NCI-H1048 (cell line): ENCODE measurements around the gene CD8B.
"Not testable (repeated sequence)": the region's sequence is repeated elsewhere in the genome, so short reads cannot be mapped to it uniquely, and the experiment has no call there.

ENCODE experiments used
- DNase-seq: peaks from one replicate; lab custom pipeline; 2025; lab: John Stamatoyannopoulos, UW

The CD8B gene

DNA sequence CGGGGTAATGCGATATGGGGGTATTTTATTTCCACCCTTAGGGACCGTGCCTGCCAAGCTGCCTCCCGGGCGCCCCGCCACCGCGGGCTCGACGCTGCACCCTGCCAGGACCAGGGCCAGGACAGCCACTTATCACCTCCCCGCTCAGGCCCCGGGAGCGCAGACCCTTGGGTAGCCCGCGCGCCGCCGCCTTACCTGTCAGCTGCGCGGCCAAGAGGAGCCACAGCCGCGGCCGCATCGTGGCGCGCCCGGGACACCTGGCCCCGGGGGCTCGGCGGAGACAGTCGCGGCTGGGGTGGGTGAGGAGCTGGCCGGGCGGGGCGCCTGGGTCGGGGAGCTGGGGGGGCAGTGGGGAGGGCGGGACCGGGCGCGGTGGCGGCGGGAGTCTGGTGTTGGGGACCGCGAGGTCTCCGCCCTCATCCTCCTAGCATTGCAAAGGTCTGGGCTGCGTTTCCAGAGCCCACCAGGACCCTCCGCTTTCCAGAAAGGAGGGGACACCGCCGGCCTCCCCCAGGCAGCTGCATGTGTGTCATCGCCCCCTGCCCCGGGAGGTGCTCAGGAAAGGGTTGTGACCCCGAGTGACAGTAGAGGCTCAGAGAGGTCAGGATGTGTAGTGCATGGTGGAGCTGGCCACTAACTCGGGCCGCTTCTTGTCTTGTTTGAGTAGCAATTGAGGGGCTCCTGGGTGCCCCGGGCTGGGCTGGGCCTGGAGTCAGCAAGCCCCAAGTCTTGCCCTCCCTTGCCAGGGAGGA is at the start of gene CD8B:
CD8B (minus strand) TSS at position 259 of the 752 bp plus-strand sequence; CDS start at position 238, 21 bp downstream.
- not testable (repeated sequence) for DNase-seq

DNA sequence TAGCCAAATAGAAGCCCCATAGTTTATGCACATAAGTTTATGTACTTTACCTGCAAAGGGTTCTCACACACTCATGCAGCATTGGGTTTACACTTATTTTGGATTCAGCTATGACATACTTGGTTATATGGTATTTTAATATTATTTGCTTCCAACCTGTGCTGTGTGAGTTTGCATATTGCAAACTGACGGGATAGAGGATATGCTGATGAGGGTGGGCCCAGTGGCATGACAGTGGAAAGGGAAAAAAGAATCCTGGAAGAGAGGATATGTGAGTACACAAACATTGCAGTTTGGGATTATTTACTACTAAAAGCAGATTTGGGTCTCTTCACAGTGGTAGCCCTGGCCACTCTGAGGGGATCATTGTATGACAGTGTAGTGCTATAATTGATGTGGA is 44.2 kb upstream of the CD8B start:
- not testable (repeated sequence) for DNase-seq

DNA sequence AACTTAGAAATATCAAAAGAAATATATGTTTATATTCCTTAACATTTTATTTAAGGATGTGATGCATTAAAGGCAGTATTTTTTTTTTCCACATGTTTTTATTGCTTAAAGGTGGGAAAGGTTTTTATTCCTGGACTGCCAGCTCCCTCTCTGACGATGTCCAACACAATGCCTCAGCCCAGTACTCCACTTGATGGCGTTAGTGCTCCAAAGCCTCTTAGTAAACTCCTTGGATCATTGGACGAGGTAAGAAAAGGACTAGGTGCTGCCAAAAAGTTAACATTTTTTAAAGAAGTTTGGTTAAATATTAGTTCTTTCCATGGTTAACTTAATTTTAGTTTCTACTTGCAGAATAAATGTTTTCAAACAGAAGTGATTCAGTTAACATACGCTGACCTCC is 39.0 kb upstream of the CD8B start:
- not testable (repeated sequence) for DNase-seq

DNA sequence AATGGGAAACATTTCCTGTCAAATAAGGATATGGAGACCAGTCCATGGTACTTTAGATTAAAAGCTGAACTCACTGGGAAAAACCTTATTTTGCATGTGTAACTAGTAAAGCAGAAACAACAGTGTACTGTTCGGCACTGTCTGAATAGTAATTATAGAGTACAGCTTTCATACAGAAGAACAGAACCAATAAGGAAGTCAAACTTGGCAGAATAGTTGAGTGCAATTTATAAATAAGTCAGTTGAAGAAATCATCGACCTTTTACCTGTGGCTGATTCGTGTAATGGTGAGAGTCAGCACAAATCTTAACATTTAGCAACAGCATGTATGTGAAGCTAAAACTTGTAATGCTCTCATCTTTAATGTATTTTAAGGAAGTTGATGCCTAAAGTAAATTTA is 24.3 kb upstream of the CD8B start:
- not testable (repeated sequence) for DNase-seq

DNA sequence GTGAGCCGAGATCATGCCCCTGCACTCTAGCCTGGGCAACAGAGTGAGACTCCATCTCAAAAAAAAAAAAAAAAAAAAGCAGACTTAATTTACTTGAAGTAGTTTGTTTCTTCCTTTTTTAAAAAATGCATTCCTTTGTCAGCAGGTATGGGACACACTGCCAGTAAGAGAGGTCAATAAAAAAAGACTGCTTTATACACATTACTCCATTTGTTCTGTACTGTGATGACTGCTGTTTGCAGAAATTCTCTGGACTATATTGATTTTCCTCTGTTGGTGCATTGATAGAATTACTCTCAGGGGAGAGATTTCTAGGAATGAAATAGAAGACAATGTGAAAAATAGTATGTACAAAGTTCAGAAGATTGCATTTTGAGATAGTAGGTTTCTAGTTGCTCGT is 21.2 kb upstream of the CD8B start:
- not testable (repeated sequence) for DNase-seq

DNA sequence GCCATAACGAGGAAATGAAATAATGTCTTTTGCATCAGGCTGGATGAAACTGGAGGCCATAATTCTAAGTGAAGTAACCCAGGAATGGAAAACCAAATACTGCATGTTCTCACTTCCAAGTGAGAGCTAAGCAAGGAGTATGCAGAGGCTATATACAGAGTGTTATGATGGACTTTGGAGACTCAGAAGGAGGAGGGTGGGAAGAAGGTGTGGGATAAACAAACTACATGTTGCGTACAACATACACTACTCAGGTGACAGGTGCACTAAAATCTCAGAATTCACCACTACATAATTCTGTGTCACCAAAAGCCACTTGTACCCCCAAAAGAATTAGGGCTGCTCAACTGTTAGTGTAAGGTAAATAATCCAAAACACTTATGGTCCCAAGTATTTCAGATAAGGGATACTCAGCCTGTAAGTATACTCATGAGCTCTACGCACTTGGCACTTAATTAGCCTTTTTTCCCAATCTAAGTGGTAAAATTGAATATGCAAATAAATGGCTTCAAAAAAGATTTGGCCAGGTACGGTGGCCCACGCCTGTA is 20.5 kb upstream of the CD8B start:
- not testable (repeated sequence) for DNase-seq

DNA sequence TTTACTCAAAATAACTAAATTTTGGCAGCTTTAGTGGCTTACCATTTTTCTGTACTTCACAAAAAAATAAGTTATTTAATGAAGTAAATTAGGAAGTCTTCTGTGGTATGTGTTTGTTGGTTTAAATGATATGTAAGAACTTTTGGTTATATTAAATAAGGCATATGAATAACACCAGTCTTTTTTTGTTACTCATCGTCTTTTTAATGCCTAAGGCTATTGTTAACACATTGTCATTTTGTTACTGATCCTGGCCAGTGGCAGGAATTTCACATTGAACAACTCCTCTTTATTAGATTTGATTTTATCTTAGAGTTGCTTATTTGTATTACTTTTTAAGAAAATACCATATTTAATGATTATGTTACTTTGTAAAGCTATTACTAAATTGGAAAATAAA is 17.3 kb upstream of the CD8B start:
- DNase-seq: not testable (repeated sequence)

DNA sequence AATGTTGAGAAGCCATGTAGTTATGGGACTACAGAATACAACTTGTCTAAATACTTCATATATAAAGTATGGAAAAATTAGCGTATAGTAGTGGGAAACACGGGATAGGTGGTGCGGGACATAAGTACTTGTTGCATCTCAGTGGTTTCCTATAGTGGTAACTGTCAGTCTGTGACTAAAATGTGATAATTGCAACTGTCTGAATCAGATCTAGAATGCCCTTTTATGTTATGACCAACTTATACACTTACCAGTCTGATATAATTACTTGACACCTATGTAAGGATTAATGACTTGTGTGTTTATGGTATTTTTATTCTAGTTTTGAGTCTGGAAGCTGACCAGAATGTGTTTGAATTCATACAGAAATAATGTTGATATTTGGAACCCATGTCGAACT is 9.3 kb upstream of the CD8B start:
- DNase-seq: not testable (repeated sequence)

DNA sequence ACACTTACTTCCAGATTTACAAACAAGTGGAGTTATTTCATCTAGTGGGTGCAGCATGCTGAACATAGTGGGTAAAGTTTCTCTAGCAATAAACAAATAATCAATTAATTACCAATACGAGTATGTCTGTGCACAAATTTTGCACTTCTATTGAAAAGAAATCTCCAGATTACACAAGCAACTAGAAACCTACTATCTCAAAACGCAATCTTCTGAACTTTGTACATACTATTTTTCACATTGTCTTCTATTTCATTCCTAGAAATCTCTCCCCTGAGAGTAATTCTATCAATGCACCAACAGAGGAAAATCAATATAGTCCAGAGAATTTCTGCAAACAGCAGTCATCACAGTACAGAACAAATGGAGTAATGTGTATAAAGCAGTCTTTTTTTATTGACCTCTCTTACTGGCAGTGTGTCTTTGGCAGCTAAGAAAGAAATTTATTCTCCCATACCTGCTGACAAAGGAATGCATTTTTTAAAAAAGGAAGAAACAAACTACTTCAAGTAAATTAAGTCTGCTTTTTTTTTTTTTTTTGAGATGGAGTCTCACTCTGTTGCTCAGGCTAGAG is 7.3 kb upstream of the CD8B start:
- DNase-seq: not testable (repeated sequence)

DNA sequence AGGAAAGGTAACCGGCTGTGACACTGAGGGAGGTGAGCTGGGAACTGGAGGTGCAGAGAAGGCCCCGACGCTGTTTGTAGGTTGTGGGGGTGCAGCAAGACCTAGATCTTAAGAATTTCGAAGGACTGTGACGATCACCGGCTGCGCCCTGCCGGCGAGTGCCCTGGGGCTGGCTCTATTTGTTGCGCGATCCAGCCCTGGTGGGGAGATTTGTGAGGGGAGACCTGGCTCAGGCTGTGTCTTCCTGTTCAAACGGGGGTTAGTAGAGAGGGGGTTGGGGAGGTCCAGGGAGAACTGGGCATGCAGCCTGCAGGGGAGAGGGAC is 656 bp upstream of the CD8B start:
- DNase-seq: not testable (repeated sequence)

DNA sequence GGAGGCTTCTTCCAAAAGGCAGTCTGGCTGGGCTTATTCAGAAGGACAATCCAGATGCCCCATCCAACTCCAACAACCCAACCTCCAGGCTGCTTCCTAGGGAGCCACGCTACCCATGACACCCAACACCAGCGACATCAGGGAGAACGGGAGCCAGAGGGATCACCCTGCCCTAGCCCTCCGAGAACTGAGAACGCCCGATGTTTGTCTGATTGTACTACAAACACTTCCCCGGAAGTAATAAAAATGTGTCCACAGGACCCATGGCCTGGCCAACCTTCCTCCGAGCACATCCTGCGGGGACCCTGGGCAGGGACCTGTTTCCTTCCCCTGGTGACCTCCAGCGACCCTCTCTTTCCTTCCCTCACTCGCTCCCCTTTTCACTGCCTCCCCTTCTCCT is 511 bp downstream of the CD8B start:
- DNase-seq: not testable (repeated sequence)

DNA sequence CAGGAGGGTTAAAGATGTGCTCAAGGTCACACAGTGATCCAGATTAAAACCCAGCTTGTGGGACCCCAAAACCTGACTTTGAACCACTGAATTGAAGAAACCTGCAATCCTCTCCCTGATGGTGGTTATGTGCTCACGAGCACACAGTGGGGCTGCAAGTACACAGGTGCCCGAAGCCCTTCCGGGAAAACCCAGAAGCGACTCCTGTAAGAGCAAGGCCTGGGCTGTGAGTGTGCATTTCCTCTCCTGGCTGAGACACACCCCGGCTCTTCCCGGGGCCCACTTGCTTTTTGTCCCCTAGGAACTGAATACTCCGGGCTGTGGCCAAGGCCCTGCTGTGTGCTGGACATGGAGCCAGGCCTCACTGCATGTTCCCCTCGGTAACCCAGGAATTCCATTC is 1.1 kb downstream of the CD8B start:
- DNase-seq: not testable (repeated sequence)

DNA sequence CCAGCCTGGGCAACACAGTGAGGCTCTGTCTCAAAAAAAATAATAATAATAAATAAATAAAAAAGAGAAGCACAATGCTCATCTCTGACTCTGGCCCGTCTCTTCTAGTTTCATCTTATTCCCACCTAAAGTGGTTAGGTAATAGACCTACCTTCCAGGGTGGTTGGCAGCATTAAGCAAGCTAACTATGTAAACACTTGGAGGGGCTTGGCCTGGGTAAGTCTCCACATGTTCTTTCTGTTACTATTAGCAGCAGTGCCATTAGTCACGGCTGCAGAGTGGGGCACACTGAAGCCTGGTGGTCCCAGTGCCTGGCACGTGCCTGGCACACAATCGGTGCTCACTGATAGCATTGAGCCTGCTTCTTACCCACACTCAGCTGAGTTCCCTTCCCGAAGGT is 4.0 kb downstream of the CD8B start:
- DNase-seq: not testable (repeated sequence)

DNA sequence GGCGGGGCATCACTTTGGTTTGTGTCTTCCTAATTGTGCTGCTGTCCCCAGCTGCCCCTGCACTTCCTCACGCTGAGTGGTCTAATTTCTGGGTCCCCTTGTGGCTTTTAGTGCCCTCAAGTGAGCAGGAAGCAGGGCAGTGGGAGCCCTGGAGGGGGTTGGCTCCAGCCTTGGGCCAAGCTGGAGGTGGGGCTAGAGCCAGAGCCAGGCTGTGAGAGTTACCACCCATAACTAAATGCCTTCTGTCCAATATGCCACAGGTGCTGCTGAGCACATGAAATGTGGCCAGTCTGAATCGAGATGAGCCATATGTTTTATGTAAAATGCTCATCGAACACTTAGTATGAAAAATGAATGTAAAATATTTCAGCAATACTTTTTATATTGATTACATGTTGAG is 5.2 kb downstream of the CD8B start:
- not testable (repeated sequence) for DNase-seq

DNA sequence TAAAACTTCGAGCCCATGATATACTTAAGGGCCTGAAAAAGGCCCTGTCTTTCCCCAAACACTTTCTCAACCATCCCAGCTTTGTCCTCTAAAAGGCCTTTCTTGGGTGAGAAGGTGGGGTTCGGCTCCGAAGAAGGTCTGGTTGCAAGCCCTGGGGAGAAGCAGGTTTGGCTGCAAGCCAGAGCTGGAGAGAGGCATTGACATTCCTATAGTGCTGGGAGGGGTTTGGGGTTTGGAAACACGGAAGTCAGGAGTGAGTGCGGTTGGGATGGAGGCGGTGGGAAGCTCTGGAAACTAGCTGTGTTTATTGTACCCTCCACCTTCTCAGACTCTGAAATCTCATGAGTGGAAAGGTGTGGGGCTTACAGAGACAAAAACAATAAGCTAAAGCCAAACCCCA is 5.7 kb downstream of the CD8B start:
- not testable (repeated sequence) for DNase-seq

DNA sequence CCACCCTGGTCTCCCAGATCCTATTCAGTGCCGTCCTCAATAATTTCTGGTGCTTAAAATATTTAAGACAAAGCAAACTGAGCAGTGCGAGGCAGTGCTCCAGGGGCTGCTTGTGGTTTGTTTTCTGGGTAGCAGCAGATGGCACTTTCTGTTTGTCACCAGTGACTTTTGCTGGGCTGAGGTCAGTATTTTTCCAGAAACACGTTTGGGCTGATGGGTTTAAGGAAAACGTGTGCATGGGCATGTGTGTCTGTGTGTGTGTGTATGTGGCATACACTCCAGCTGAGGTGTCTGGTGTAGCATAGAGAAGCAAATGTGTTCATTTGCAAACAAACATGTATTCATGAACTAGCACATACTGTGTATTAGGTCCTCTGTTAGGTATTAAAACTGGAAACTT is 10.1 kb downstream of the CD8B start:
- not testable (repeated sequence) for DNase-seq

DNA sequence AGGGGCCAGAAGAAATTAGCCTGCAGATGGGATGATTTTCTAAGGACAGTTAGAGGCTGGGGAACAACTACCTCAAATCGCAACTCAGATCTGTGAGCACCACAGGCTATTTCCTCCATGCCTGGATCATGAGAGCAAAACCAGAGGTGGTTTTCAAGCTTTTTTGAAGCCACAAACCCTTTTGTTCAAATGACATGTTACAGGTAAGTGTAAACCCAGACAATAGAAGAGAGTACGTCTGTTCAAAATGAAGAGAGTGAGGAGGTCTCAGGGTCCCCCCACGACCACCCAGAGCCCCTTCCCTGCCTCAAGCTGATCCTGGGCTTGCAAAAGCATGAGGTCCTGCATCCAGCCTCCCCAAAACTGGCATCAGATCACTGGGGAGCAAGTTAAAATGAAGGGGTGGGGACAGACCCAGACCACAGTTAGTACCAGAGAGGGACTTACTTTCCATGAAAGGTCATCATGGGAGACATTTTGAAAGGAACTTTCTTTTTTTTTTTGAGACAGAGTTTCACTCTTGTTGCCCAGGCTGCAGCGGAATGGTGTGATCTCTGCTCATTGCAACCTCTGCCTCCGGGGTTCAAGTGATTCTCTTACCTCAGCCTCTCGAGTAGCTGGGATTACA is 19.0 kb downstream of the CD8B start:
- DNase-seq: not testable (repeated sequence)

DNA sequence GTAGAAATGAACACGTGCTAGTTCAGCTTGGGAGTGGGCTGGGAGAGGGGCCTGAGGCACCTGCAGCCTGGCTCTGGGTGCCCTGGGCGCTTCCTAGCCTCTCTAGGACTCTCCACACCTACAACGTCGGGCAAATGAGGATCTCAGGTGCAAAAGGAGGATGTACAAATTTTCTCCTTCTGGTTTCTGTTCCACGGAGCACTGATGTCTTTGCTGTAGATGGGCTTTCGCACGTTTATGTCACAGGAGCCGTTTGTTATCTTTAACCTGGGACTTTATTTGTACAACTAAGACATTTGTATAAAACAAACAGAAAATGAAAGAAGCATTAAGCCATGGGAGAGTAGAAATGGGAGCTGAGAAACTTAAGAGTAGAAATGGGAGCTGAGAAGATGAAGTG is 20.4 kb downstream of the CD8B start:
- not testable (repeated sequence) for DNase-seq

DNA sequence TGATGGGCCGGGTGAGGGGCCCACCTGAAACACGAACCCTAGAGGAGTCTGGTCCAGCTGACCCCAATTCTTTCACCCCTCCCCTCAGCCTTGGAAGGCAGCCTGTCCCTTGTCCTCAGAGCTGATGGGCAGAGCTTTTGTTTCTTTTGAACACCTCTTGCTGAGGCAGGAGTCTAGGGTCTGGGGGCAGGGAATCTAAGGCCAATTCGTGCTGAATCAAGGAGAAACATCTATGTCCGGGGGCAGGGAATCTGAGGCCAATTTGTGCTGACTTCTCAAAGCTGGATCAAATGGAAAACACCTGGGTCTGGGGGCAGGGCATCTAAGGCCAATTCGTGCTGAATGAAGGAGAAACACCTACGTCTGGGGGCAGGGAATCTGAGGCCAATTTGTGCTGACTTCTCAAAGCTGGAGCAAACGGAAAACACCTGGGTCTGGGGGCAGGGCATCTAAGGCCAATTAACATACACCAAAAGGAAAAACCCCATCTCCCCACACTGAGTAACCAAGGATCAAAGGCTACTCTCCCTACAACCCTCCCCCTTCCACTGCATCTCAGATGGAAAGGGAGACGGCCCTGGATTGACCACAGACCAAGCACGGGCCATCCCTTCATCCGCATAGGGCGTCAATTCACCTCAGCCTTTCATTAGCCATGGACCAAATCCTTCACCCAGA is 21.7 kb downstream of the CD8B start:
- not testable (repeated sequence) for DNase-seq

DNA sequence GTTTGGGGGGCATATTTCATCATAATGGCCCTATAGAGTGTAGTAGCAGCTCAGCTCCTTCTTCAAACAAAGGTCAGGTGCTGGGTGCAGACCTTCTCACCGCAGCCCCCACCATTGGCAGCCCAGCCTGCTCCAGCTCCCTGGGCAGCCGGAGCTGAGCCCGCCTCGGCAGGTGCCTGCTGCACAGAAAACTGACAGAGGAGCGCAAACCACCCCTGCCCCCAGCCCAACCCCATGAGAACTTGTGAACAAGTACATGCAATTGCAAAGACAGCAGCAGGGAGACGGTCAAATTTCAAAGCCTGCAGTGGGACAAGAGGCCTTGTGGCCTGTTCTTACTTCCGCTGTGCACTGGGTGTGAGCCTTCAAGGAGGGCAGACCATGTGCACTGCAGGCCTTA is 22.2 kb downstream of the CD8B start:
- not testable (repeated sequence) for DNase-seq

DNA sequence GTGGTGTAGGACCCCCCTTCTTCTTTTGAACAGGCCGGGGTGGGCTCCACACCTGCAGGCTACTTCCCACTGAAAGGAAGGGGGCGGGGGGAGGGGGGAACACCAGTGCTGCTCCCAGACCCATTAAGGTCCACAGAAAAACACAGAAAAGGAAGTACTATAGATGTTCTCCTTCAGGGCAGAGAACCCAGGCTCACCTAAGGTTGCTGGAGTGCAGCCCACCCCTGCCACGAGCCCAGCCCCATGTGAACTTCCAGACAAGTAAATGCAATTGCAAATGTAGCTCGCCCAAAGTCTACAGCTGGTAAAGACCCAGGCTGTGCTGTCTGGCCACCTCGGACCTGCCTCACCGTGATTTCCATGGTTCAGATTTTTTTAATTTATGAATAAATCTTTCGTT is 24.0 kb downstream of the CD8B start:
- not testable (repeated sequence) for DNase-seq

DNA sequence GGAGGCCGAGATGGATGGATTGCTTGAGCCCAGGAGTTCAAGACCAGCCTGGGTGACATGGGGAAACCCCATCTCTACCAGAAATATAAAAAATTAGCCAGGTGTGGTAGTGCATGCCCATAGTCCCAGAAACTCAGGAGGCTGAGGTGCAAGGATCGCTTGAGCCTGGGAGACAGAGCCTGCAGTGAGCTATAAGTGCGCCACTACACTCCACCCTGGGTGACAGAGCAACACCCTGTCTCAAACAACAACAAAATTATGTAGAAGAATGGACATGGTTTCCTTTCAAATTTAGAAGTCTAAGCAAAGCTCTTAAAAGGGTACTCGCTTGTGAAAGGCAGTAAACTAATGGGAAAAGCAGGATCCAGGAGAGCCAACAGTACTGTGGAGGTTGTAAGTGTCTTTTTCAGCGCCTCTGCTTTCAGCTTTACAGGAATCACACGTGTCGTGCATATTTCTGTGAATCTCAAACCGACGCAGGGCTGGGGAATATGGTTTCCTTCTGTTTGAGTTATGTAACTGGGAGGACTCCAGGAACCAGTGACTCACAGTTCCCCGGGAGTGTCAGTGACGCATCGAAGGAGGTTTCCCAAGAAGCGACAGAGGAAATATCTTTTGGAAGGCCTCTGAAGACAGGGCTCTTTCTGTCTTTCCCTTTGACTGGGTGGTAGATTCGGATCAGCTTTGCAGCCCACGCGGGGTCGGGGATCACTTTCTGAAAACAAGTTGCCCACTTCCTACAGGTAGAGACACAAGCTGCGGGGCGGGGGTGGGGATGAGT is 24.6 kb downstream of the CD8B start:
- DNase-seq: not testable (repeated sequence)
